ENCODE data around the gene SYCP2L. TPM values are rescaled to one million over a fixed set of nuclear protein-coding genes. Genes with fewer than 3 reads are reported as not detected.

The SYCP2L gene
- polyA plus RNA-seq, 2 of the 4 experiments (the other 2 are of a cell fraction), result 2.6 to 13.5 TPM

DNA sequence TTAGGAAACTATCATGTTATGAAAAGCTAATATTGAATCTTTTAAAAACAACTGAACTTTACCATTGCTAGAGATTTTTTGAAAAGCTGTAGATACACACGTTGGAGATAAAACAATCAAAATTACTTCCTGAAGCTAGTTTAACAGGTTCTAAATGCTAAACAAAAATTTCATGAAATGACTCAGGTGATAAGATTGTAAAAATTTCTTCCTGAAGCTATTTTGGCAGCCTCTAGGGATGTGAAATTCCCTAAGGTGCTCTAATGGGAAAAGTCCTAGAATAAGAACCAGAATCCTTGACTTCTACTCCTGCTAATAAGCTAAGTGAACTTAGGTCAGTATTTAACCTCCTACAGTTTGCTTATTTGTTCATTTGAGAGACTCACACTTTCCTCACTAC is 13.5 kb upstream of the SYCP2L start:
- FAIRE-seq (no peak), ATAC-seq (no peak; a peak in 1 of 6 replicates), DNase-seq (ENCODE audit: low read depth in 1 of 2, low spot score in 1 of 2) (no peak)
- Histone ChIP-seq H3K4me3 (no peak overlapping the region), H3K9me3 (no peaks in the 10 kb centered on the region), H3K4me2 (no peak overlapping the region), H3K4me1 (no peaks in the 10 kb centered on the region), H3K27ac (no peak overlapping the region)
- POLR2A ChIA-PET, result interaction anchor here (2.1 kb wide), 1 partner anchor 13 kb away, joined by 7 read pairs; the partner anchor contains the start of gene SYCP2L
- no peak for TF ChIP-seq TFCP2L1 (CRISPR knock-in tag; IDR thresholded peaks at IDR 0.05)
- TF ChIP-seq BHLHE40 (IDR thresholded peaks at IDR 0.05; ENCODE audit: low read depth, low read length), result no peak
- TF ChIP-seq RAD21 (conservative IDR thresholded peaks at IDR 0.05 in 1 of 2, IDR thresholded peaks at IDR 0.05 in 1 of 2), result no peak
- TF ChIP-seq NR3C1 (IDR thresholded peaks at IDR 0.05), result no peak
- no peak for TF ChIP-seq NFE2L2 (conservative IDR thresholded peaks at IDR 0.05; ENCODE audit: low read length)
- TF ChIP-seq CEBPB (IDR thresholded peaks at IDR 0.05), result no peak
- TF ChIP-seq BCL3 (IDR thresholded peaks at IDR 0.05), result no peak
- TF ChIP-seq RCOR1 (IDR thresholded peaks at IDR 0.05; ENCODE audit: low read depth, low read length), result no peak
- no peak for TF ChIP-seq POLR2AphosphoS2 (conservative IDR thresholded peaks at IDR 0.05; ENCODE audit: low read length)
- no peak for TF ChIP-seq MAFK (IDR thresholded peaks at IDR 0.05; ENCODE audit: partially characterized antibody)
- TF ChIP-seq HOXB13 (CRISPR knock-in tag; IDR thresholded peaks at IDR 0.05; ENCODE audit: low read depth), result no peak
- TF ChIP-seq FOSL2 (IDR thresholded peaks at IDR 0.05), result no peak
- TF ChIP-seq FOSL2 (CRISPR knock-in tag; IDR thresholded peaks at IDR 0.05), result no peak
- TF ChIP-seq POLR2A (IDR thresholded peaks at IDR 0.05; ENCODE audit: low read length), result no peak
- no peak for TF ChIP-seq RNF2 (IDR thresholded peaks at IDR 0.05; ENCODE audit: borderline replicate concordance, low read depth)
- CTCF ChIA-PET, result interaction anchor here (1.2 kb wide), 1 partner anchor 14 kb away, joined by 5 read pairs; the partner anchor contains the start of gene SYCP2L
- 14% methylated on average over 1 of the region's 1 CpG for WGBS (ENCODE audit: missing lambda C conversion rate)

DNA sequence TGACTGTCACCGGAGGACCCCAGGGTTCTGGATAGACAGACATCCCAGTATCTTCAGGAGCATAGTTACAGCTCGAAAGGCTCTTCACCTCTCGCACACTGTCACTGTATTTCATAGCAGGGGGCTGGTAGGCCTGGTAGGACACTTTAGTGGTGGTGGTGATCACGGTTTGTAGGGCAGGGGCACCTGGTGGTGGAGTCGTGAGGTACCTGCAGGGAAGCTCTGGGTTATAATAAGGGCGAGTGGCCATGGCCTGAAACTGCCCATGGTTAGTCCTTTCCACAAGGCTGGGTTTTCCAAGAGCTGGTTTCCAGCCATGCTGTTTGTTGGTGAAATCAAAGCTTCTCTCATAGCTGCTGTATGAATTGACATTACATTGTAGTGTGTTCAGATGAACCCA is 12.6 kb upstream of the SYCP2L start:
- DNase-seq (ENCODE audit: low read depth in 1 of 2, low spot score in 1 of 2), result no peak
- POLR2A ChIA-PET, result interaction anchor here (2.1 kb wide), 1 partner anchor 12 kb away, joined by 7 read pairs; the partner anchor contains the start of gene SYCP2L
- H3K27ac ChIP-seq, result no peak overlapping the region
- H3K4me3 ChIP-seq, result no peak overlapping the region
- WGBS (ENCODE audit: missing lambda C conversion rate), result 70% methylated on average over 5 of the region's 6 CpGs
- H3K4me2 ChIP-seq, result no peak overlapping the region
- H3K9me3 ChIP-seq, result no peaks in the 10 kb centered on the region
- peak in 1 of 2 experiments; percentile 32; a peak in 2 of 6 replicates for ATAC-seq
- FAIRE-seq, result no peak
- no peaks in the 10 kb centered on the region for H3K4me1 ChIP-seq
- CTCF ChIA-PET, result interaction anchor here (0.8 kb wide), 1 partner anchor 78 kb away, joined by 3 read pairs; no protein-coding TSS in a partner anchor
- no peak for TF ChIP-seq POLR2AphosphoS2 (conservative IDR thresholded peaks at IDR 0.05; ENCODE audit: low read length)
- TF ChIP-seq ESRRA (IDR thresholded peaks at IDR 0.05; ENCODE audit: borderline replicate concordance, low read length), result no peak
- TF ChIP-seq KDM1A (IDR thresholded peaks at IDR 0.05; ENCODE audit: low read depth), result no peak
- TF ChIP-seq RFX5 (IDR thresholded peaks at IDR 0.05), result no peak
- TF ChIP-seq USF2 (IDR thresholded peaks at IDR 0.05), result no peak
- TF ChIP-seq BHLHE40 (IDR thresholded peaks at IDR 0.05; ENCODE audit: low read depth, low read length), result no peak
- no peak for TF ChIP-seq ZNF302 (CRISPR knock-in tag; IDR thresholded peaks at IDR 0.05)
- no peak for TF ChIP-seq HOXB5 (CRISPR knock-in tag; IDR thresholded peaks at IDR 0.05)
- no peak for TF ChIP-seq HMGXB4 (CRISPR knock-in tag; IDR thresholded peaks at IDR 0.05; ENCODE audit: borderline replicate concordance)
- TF ChIP-seq FOSB (CRISPR knock-in tag; IDR thresholded peaks at IDR 0.05), result no peak
- TF ChIP-seq ZFP36 (IDR thresholded peaks at IDR 0.05; ENCODE audit: borderline replicate concordance, partially characterized antibody), result no peak
- TF ChIP-seq HOXA7 (CRISPR knock-in tag; IDR thresholded peaks at IDR 0.05), result no peak
- TF ChIP-seq RNF2 (IDR thresholded peaks at IDR 0.05; ENCODE audit: borderline replicate concordance, low read depth), result no peak
- TF ChIP-seq, protein P1, sequence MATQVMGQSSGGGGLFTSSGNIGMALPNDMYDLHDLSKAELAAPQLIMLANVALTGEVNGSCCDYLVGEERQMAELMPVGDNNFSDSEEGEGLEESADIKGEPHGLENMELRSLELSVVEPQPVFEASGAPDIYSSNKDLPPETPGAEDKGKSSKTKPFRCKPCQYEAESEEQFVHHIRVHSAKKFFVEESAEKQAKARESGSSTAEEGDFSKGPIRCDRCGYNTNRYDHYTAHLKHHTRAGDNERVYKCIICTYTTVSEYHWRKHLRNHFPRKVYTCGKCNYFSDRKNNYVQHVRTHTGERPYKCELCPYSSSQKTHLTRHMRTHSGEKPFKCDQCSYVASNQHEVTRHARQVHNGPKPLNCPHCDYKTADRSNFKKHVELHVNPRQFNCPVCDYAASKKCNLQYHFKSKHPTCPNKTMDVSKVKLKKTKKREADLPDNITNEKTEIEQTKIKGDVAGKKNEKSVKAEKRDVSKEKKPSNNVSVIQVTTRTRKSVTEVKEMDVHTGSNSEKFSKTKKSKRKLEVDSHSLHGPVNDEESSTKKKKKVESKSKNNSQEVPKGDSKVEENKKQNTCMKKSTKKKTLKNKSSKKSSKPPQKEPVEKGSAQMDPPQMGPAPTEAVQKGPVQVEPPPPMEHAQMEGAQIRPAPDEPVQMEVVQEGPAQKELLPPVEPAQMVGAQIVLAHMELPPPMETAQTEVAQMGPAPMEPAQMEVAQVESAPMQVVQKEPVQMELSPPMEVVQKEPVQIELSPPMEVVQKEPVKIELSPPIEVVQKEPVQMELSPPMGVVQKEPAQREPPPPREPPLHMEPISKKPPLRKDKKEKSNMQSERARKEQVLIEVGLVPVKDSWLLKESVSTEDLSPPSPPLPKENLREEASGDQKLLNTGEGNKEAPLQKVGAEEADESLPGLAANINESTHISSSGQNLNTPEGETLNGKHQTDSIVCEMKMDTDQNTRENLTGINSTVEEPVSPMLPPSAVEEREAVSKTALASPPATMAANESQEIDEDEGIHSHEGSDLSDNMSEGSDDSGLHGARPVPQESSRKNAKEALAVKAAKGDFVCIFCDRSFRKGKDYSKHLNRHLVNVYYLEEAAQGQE (IDR thresholded peaks at IDR 0.05), result no peak
- TF ChIP-seq ZC3H11A (IDR thresholded peaks at IDR 0.05), result no peak
- no peak for TF ChIP-seq ELK1 (IDR thresholded peaks at IDR 0.05; ENCODE audit: low read depth, low read length)
- TF ChIP-seq, protein P2, sequence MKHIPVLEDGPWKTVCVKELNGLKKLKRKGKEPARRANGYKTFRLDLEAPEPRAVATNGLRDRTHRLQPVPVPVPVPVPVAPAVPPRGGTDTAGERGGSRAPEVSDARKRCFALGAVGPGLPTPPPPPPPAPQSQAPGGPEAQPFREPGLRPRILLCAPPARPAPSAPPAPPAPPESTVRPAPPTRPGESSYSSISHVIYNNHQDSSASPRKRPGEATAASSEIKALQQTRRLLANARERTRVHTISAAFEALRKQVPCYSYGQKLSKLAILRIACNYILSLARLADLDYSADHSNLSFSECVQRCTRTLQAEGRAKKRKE (CRISPR knock-in tag; IDR thresholded peaks at IDR 0.05; ENCODE audit: low read depth), result no peak

All from A549 (cell line).